H1 (cell line): ENCODE data around the gene AURKAIP1. TPM values are rescaled to one million over a fixed set of nuclear protein-coding genes. Genes with fewer than 3 reads are reported as not detected.

ENCODE experiments used
- CTCF ChIA-PET: fragments of 300-600 bp; sonication (Branson Sonifier 250); formaldehyde crosslinking; loops from one replicate; lab custom pipeline; 2021; ENCODE audit not compliant: partially characterized antibody; lab: Charles Lee
- POLR2A ChIA-PET: fragments of 300-600 bp; sonication (Branson Sonifier 250); formaldehyde crosslinking; loops from one replicate; lab custom pipeline; 2021; ENCODE audit warnings: inconsistent platforms; ENCODE audit not compliant: partially characterized antibody; lab: Charles Lee
- DNase-seq, 2 experiments: peaks; one replicate each; pipeline versions ENCODE4 v3.0.0 to v3.0.0-alpha.2; 2010 to 2022; ENCODE audit warnings: low spot score in 2 of 2, low read depth in 1 of 2, mixed read lengths in 1 of 2
- FAIRE-seq: peaks from 2 replicates; lab custom pipeline; 2011; peaks lifted over from hg19 to GRCh38; lab: Jason Lieb, UNC
- H2AFZ ChIP-seq: 2 replicates; pipeline ENCODE4 v1.8.1; 2012; ENCODE audit warnings: low read length, inconsistent platforms
- H2AK5ac ChIP-seq: 2 replicates; pipeline ENCODE4 v1.6.1; 2013; ENCODE audit warnings: low read depth, low read length
- H2BK120ac ChIP-seq: replicated peaks from 2 replicates; pipeline ENCODE3; 2013; ENCODE audit warnings: low read depth, low read length, inconsistent platforms
- H2BK12ac ChIP-seq: 2 replicates; pipeline ENCODE4 v1.6.1; 2013; ENCODE audit warnings: low read depth, low read length
- H2BK15ac ChIP-seq: 2 replicates; pipeline ENCODE4 v1.6.1; 2013; ENCODE audit warnings: low read length
- H2BK20ac ChIP-seq: 2 replicates; pipeline ENCODE4 v1.6.1; 2013; ENCODE audit warnings: low read length
- H2BK5ac ChIP-seq: 2 replicates; pipeline ENCODE4 v1.6.1; 2013; ENCODE audit warnings: low read depth, low read length
- H3K14ac ChIP-seq: 2 replicates; pipeline ENCODE4 v1.6.1; 2013; ENCODE audit warnings: inconsistent platforms; ENCODE audit not compliant: insufficient read length
- H3K18ac ChIP-seq: 2 replicates; pipeline ENCODE4 v1.6.1; 2013; ENCODE audit warnings: low read length; ENCODE audit errors: extremely low read depth
- H3K23ac ChIP-seq: 2 replicates; pipeline ENCODE4 v1.6.1; 2013; ENCODE audit warnings: inconsistent platforms; ENCODE audit not compliant: insufficient read length
- H3K23me2 ChIP-seq: 2 replicates; pipeline ENCODE4 v1.6.1; 2013; ENCODE audit warnings: low read depth, low read length
- H3K27ac ChIP-seq: 2 replicates; pipeline ENCODE4 v1.6.1; 2011; ENCODE audit warnings: low read depth, low read length, inconsistent platforms
- H3K27me3 ChIP-seq, 4 experiments: replicated peaks in 1 of 4; 1 replicate in 1 of 4; 2 replicates in 3 of 4; pipeline versions ENCODE4 v1.6.1 to v1.8.1; 2011 to 2013; ENCODE audit warnings: low read length in 3 of 4, mild to moderate bottlenecking in 3 of 4, inconsistent platforms in 2 of 4, mixed read lengths in 2 of 4, moderate library complexity in 1 of 4; ENCODE audit not compliant: control insufficient read depth in 3 of 4, insufficient read depth in 3 of 4; ENCODE audit errors: extremely low read depth in 1 of 4
- H3K36me3 ChIP-seq, 4 experiments: 2 replicates each; pipeline versions ENCODE4 v1.6.1 to v1.8.1; 2011 to 2013; ENCODE audit warnings: mild to moderate bottlenecking in 4 of 4, low read length in 3 of 4, moderate library complexity in 2 of 4, control low read depth in 1 of 4, inconsistent platforms in 1 of 4; ENCODE audit not compliant: insufficient read depth in 4 of 4, control insufficient read depth in 2 of 4
- H3K4ac ChIP-seq: replicated peaks from 2 replicates; pipeline ENCODE3; 2013; ENCODE audit warnings: low read length, low read depth, mixed read lengths, inconsistent platforms; ENCODE audit not compliant: insufficient read length
- H3K4me1 ChIP-seq, 4 experiments: replicated peaks in 1 of 4; 1 replicate in 1 of 4; 2 replicates in 3 of 4; pipeline versions ENCODE4 v1.6.1 to v1.8.1; 2011 to 2013; ENCODE audit warnings: low read length in 3 of 4, inconsistent platforms in 2 of 4, mixed read lengths in 1 of 4; ENCODE audit not compliant: insufficient read depth in 4 of 4, control insufficient read depth in 3 of 4
- H3K4me2 ChIP-seq, 2 experiments: 2 replicates each; pipeline versions ENCODE4 v1.6.1 to v1.8.1; 2011 to 2013; ENCODE audit warnings: low read depth in 2 of 2, low read length in 2 of 2, control low read depth in 1 of 2, inconsistent platforms in 1 of 2, mild to moderate bottlenecking in 1 of 2; ENCODE audit not compliant: insufficient read depth in 1 of 2
- H3K4me3 ChIP-seq, 4 experiments: fragments of 200-600, 300-600 bp in 1 of 4; sonication (generic), shearing (Covaris generic), sonication (Bioruptor Twin) in 1 of 4; 2 replicates each; pipeline versions ENCODE4 v1.5.1 to v1.8.1; 2011 to 2016; ENCODE audit warnings: low read length in 4 of 4, low read depth in 3 of 4, control low read depth in 2 of 4, inconsistent platforms in 2 of 4, mild to moderate bottlenecking in 2 of 4, mixed read lengths in 1 of 4, moderate library complexity in 1 of 4; ENCODE audit not compliant: insufficient read depth in 2 of 4; ENCODE audit errors: extremely low read depth in 1 of 4
- H3K56ac ChIP-seq: replicated peaks from 2 replicates; pipeline ENCODE3; 2013; ENCODE audit warnings: low read depth, mild to moderate bottlenecking, mixed read lengths, low read length, inconsistent platforms; ENCODE audit not compliant: insufficient read length
- H3K79me1 ChIP-seq: 2 replicates; pipeline ENCODE4 v1.6.1; 2013; ENCODE audit warnings: low read depth, low read length, control low read depth
- H3K79me2 ChIP-seq, 2 experiments: 2 replicates each; pipeline versions ENCODE4 v1.6.1 to v1.8.1; 2012 to 2013; ENCODE audit warnings: low read length in 2 of 2, mild to moderate bottlenecking in 2 of 2, inconsistent platforms in 1 of 2; ENCODE audit not compliant: insufficient read depth in 2 of 2, control insufficient read depth in 1 of 2
- H3K9ac ChIP-seq, 4 experiments: replicated peaks in 1 of 4; 1 replicate in 1 of 4; 2 replicates in 3 of 4; pipeline versions ENCODE4 v1.6.1 to v1.8.1; 2011 to 2013; ENCODE audit warnings: low read depth in 3 of 4, low read length in 3 of 4, control low read depth in 2 of 4, mild to moderate bottlenecking in 2 of 4, moderate library complexity in 2 of 4, inconsistent platforms in 1 of 4; ENCODE audit errors: extremely low read depth in 1 of 4
- H3K9me3 ChIP-seq, 2 experiments: 2 replicates each; pipeline versions ENCODE4 v1.6.1 to v1.8.1; 2012 to 2013; ENCODE audit warnings: mild to moderate bottlenecking in 2 of 2, moderate library complexity in 2 of 2, control low read depth in 1 of 2, inconsistent platforms in 1 of 2, low read depth in 1 of 2, low read length in 1 of 2, mixed read lengths in 1 of 2; ENCODE audit not compliant: insufficient read depth in 2 of 2
- H4K20me1 ChIP-seq, 2 experiments: replicated peaks in 1 of 2; 2 replicates each; pipeline versions ENCODE3 to v1.8.1; 2011 to 2013; ENCODE audit warnings: inconsistent platforms in 2 of 2, low read length in 2 of 2, mild to moderate bottlenecking in 1 of 2; ENCODE audit not compliant: insufficient read depth in 2 of 2, control insufficient read depth in 1 of 2
- H4K5ac ChIP-seq: 2 replicates; pipeline ENCODE4 v1.6.1; 2013; ENCODE audit warnings: low read length, low read depth, mixed read lengths, inconsistent platforms; ENCODE audit not compliant: insufficient read length
- H4K8ac ChIP-seq: 2 replicates; pipeline ENCODE4 v1.8.0; 2013; ENCODE audit warnings: mild to moderate bottlenecking, moderate library complexity, low read length, inconsistent platforms; ENCODE audit not compliant: insufficient read depth; ENCODE audit errors: extremely low read depth
- H4K91ac ChIP-seq: replicated peaks from 2 replicates; pipeline ENCODE3; 2013; ENCODE audit warnings: low read length, mixed read lengths, inconsistent platforms; ENCODE audit not compliant: insufficient read length
- ASH2L ChIP-seq: fragments of 200-600, 300-600 bp; sonication (generic); IDR thresholded peaks from one replicate; pipeline ENCODE4 v1.7.1; 2017; ENCODE audit warnings: low read length
- JUND ChIP-seq: IDR thresholded peaks from 2 replicates; pipeline ENCODE4 v1.6.1; 2011; ENCODE audit warnings: mild to moderate bottlenecking, improper control_type of control experiment, low read length
- WGBS, 2 experiments: shearing (Covaris generic) in 1 of 2; methylation state at CpG; one replicate each; pipeline versions ENCODE4 v1.1.6 to v1.1.7; 2013 to 2015; ENCODE audit warnings: low lambda C conversion rate in 2 of 2, mixed read lengths in 2 of 2, inconsistent platforms in 1 of 2, low coverage in 1 of 2, missing lambda C conversion rate in 1 of 2; ENCODE audit not compliant: insufficient replicate concordance in 2 of 2, insufficient coverage in 1 of 2, insufficient read length in 1 of 2; ENCODE audit errors: extremely low coverage in 1 of 2, missing lambda C conversion rate in 1 of 2; 5-methylcytosine and 5-hydroxymethylcytosine counted together
- polyA plus RNA-seq, 7 experiments: library from polyadenylated mRNA; depleted of rRNA in 3 of 7; stranded (reverse) in 5 of 7; unstranded in 2 of 7; fragments of >200 nt in 5 of 7; fragments of 200-250 nt in 2 of 7; gene quantifications; 1 replicate in 5 of 7; 2 replicates in 1 of 7; 4 replicates in 1 of 7; pipeline versions ENCODE4 v1.2.1 to v1.2.3, GENCODE V29; 2011 to 2013; ENCODE audit warnings: missing spikeins in 2 of 7, mixed read lengths in 2 of 7
- total RNA-seq: library from RNA; stranded (reverse); fragmentation: NEBNext Ultra II Directional; extraction: Animal tissue kit (Norgen Biotek cat#: 25700); gene quantifications from 2 replicates; pipeline ENCODE4 v1.2.1, GENCODE V29; 2021
- TF ChIP-seq, protein P1 (sequence below): IDR thresholded peaks from 2 replicates; pipeline ENCODE4 v1.6.1; 2011; ENCODE audit warnings: low read length, improper control_type of control experiment

AURKAIP1 gene
- total and polyA plus RNA-seq, 2 of the 8 experiments (the other 6 are each of a cell fraction or from before 2014, with no cell fraction given) = 87.8 to 194 TPM

DNA sequence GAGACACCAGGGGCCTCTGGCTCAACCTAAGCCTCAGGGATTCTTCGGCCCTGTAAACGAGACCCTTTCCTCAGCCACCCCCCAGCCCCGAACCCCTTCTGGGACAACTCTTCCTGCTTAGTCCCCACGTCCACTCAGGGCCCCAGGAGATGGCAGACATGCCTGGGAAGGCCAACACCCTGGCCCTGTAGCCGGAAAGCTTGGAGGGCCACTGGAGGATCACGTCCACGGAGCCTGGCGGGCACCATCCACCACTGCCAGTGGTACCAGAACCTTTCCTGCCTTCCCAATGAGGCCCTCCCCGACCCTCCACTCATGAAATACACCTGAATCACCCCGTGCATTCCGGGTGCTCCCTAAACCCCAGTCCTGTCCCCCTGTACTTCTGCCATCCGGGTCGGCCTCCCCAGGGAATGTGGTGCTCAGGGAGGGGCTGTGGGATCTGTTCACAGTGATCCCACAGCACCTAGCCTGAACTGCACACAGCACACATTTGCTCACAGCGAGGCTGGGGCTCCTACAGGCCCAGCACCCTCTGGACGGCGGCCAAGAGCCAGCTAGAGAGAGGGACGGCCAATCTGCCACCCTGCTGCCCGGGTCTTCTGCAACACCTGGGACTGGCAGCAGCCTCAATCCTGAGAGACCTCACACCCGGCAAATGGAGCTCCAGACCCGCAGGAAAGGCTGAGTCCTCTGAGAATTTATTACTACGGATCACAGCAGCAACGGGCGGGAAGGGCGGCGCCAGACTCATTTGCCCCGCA lies 1.8 kb downstream of the AURKAIP1 start:
- H2AK5ac ChIP-seq = no peak overlapping the region
- FAIRE-seq = no peak
- H2BK15ac ChIP-seq = no peak overlapping the region
- no peak overlapping the region for H4K8ac ChIP-seq
- POLR2A ChIA-PET = interaction anchor here (0.9 to 33.4 kb wide), 4 partner anchors 10 to 61 kb away, joined by 3 to 719 read pairs (median 42); partner anchors contain the start of genes CCNL2 and MRPL20
- H3K79me1 ChIP-seq = peaks cover 3% of the 10 kb centered on the region; the same call in 1 of the 2 replicates
- H2BK12ac ChIP-seq = no peak overlapping the region
- no peak overlapping the region for H3K4ac ChIP-seq
- no peak overlapping the region for H3K27ac ChIP-seq
- H4K20me1 ChIP-seq = peaks cover 0 to 8% of the 10 kb centered on the region in 2 experiments
- no peak overlapping the region for H2AFZ ChIP-seq
- no peak overlapping the region for H3K18ac ChIP-seq
- H4K91ac ChIP-seq = no peak overlapping the region
- no peak overlapping the region for H2BK20ac ChIP-seq
- CTCF ChIA-PET = interaction anchor here (0.6 to 4.5 kb wide), 18 partner anchors 11 to 205 kb away, joined by 3 to 40 read pairs (median 5); partner anchors contain the start of genes CCNL2, MRPL20 and MXRA8
- no peak overlapping the region for H3K56ac ChIP-seq
- WGBS, 2 experiments = 92% methylated on average over 26 of the region's 26 CpGs; no CpG with 5 or more reads in 1 of the 2 experiments
- H3K14ac ChIP-seq = no peak overlapping the region
- peaks cover 5 to 17% of the 10 kb centered on the region in 2 experiments; a peak in 3 of 4 replicates for H3K79me2 ChIP-seq
- H3K4me1 ChIP-seq = peaks cover 0 to 12% (median 9%) of the 10 kb centered on the region in 4 experiments; a peak in 5 of 7 replicates
- no peak overlapping the region for H3K23ac ChIP-seq
- H4K5ac ChIP-seq = no peak overlapping the region
- TF ChIP-seq, protein P1, sequence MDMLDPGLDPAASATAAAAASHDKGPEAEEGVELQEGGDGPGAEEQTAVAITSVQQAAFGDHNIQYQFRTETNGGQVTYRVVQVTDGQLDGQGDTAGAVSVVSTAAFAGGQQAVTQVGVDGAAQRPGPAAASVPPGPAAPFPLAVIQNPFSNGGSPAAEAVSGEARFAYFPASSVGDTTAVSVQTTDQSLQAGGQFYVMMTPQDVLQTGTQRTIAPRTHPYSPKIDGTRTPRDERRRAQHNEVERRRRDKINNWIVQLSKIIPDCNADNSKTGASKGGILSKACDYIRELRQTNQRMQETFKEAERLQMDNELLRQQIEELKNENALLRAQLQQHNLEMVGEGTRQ = no peak
- TF ChIP-seq JUND = no peak
- no peak for TF ChIP-seq ASH2L
- TF ChIP-seq, all 59 proteins: peak for 0
- Histone ChIP-seq H3K9ac (no peak overlapping the region; a peak in 1 of 7 replicates), H2BK120ac (no peak overlapping the region), H3K4me2 (peak overlapping the region; percentile 77 to 99; a peak in 2 of 4 replicates), H3K36me3 (peaks cover 0 to 4% (median 0%) of the 10 kb centered on the region in 4 experiments; a peak in 1 of 8 replicates), H3K27me3 (no peaks in the 10 kb centered on the region), H3K23me2 (peaks cover 7% of the 10 kb centered on the region; the same call in 1 of the 2 replicates), H2BK5ac (no peak overlapping the region), H3K4me3 (no peak overlapping the region), H3K9me3 (no peaks in the 10 kb centered on the region)
- no peak for DNase-seq
